Activated naive CD4-positive, alpha-beta T cell treated with anti-CD3 and anti-CD28 coated beads, Interleukin-2, amount 10 ng/mL, durations not matched to agents 7 days and 5 days (primary cell): ENCODE data around the gene CCL19.
"Not testable (repeated sequence)": the region's sequence is repeated elsewhere in the genome, so short reads cannot be mapped to it uniquely, and the experiment has no call there.

Source experiments
- CTCF ChIA-PET: fragments of 350-600 bp; sonication (Branson Sonifier 250); formaldehyde crosslinking; loops from one replicate; lab custom pipeline; 2021; ENCODE audit warnings: antibody characterized with exemption; lab: Charles Lee
- DNase-seq: peaks from one replicate; pipeline ENCODE4 v3.0.0-alpha.2; 2020
- H3K27ac Mint-ChIP-seq: one replicate; pipeline ENCODE4 v1.8.0; 2021; ENCODE audit warnings: mild to moderate bottlenecking, moderate library complexity, mixed read lengths
- H3K27me3 Mint-ChIP-seq: one replicate; pipeline ENCODE4 v1.8.0; 2021; ENCODE audit warnings: mild to moderate bottlenecking, mixed read lengths
- H3K36me3 Mint-ChIP-seq: one replicate; pipeline ENCODE4 v1.8.0; 2021; ENCODE audit warnings: mixed read lengths
- H3K4me1 Mint-ChIP-seq: one replicate; pipeline ENCODE4 v1.8.0; 2021; ENCODE audit warnings: mixed read lengths
- H3K4me3 Mint-ChIP-seq: one replicate; pipeline ENCODE4 v1.8.0; 2021; ENCODE audit warnings: mild to moderate bottlenecking, moderate library complexity, mixed read lengths
- H3K9me3 Mint-ChIP-seq: one replicate; pipeline ENCODE4 v1.8.0; 2021; ENCODE audit warnings: mixed read lengths

Gene CCL19

GRCh38 chr9:34690983-34691935, at the start of gene CCL19:
Gene CCL19 (minus strand): TSS chr9:34691276. CDS start chr9:34691139, 137 bp downstream.
- CTCF ChIA-PET: interaction anchor here (0.8 to 0.9 kb wide), 2 partner anchors 8 to 10 kb away, joined by 3 read pairs; no protein-coding TSS in a partner anchor

GRCh38 chr9:34740176-34740575, 49.1 kb upstream of the CCL19 start:
- H3K27ac Mint-ChIP-seq, H3K4me3 Mint-ChIP-seq, DNase-seq, H3K4me1 Mint-ChIP-seq, H3K36me3 Mint-ChIP-seq, CTCF ChIA-PET, H3K27me3 Mint-ChIP-seq, H3K9me3 Mint-ChIP-seq: not testable (repeated sequence)

More at GRCh38 chr9:34690983-34691935, at the start of gene CCL19:
- no peaks in the 10 kb centered on the region for H3K9me3 Mint-ChIP-seq
- no peaks in the 10 kb centered on the region for H3K36me3 Mint-ChIP-seq
- DNase-seq: peak; percentile 16
- no peak within 1 kb of the TSS for H3K4me3 Mint-ChIP-seq
- peaks cover 14% of the 10 kb centered on the region for H3K27me3 Mint-ChIP-seq
- no peaks in the 10 kb centered on the region for H3K4me1 Mint-ChIP-seq
- no peak within 1 kb of the TSS for H3K27ac Mint-ChIP-seq

- Mint-ChIP-seq H3K9me3 (no peaks in the 10 kb centered on the region), H3K4me1 (peaks cover 4% of the 10 kb centered on the region), H3K36me3 (no peaks in the 10 kb centered on the region), H3K27me3 (no peaks in the 10 kb centered on the region), H3K27ac (no peak overlapping the region), H3K4me3 (no peak overlapping the region)
- CTCF ChIA-PET: no interaction called here
- no peak for DNase-seq
These were observed 46.7 kb upstream of the CCL19 start for GRCh38 chr9:34737677-34738260.

- H3K27me3 Mint-ChIP-seq: no peaks in the 10 kb centered on the region
- H3K4me1 Mint-ChIP-seq: no peaks in the 10 kb centered on the region
- no peaks in the 10 kb centered on the region for H3K9me3 Mint-ChIP-seq
- no peak overlapping the region for H3K4me3 Mint-ChIP-seq
- H3K27ac Mint-ChIP-seq: no peak overlapping the region
- H3K36me3 Mint-ChIP-seq: no peaks in the 10 kb centered on the region
- CTCF ChIA-PET: no interaction called here
- DNase-seq: no peak
These were observed 43.6 kb upstream of the CCL19 start for GRCh38 chr9:34734720-34735119.

GRCh38 chr9:34732886-34733285, 41.8 kb upstream of the CCL19 start:
- Mint-ChIP-seq H3K27ac (no peak overlapping the region), H3K36me3 (no peaks in the 10 kb centered on the region), H3K4me1 (no peaks in the 10 kb centered on the region), H3K9me3 (no peaks in the 10 kb centered on the region), H3K4me3 (no peak overlapping the region), H3K27me3 (no peaks in the 10 kb centered on the region)
- no peak for DNase-seq
- CTCF ChIA-PET: no interaction called here

GRCh38 chr9:34732478-34732877, 41.4 kb upstream of the CCL19 start:
- no peaks in the 10 kb centered on the region for H3K9me3 Mint-ChIP-seq
- CTCF ChIA-PET: interaction anchor here (0.7 kb wide), 1 partner anchor 30 kb away, joined by 3 read pairs; no protein-coding TSS in a partner anchor
- H3K4me3 Mint-ChIP-seq: no peak overlapping the region
- no peak overlapping the region for H3K27ac Mint-ChIP-seq
- H3K4me1 Mint-ChIP-seq: no peaks in the 10 kb centered on the region
- H3K27me3 Mint-ChIP-seq: no peaks in the 10 kb centered on the region
- H3K36me3 Mint-ChIP-seq: no peaks in the 10 kb centered on the region
- DNase-seq: no peak

GRCh38 chr9:34723141-34723540, 32.1 kb upstream of the CCL19 start:
- H3K27me3 Mint-ChIP-seq: peaks cover 6% of the 10 kb centered on the region
- no peaks in the 10 kb centered on the region for H3K4me1 Mint-ChIP-seq
- CTCF ChIA-PET: no interaction called here
- H3K27ac Mint-ChIP-seq: no peak overlapping the region
- no peak overlapping the region for H3K4me3 Mint-ChIP-seq
- DNase-seq: no peak
- H3K9me3 Mint-ChIP-seq: no peaks in the 10 kb centered on the region
- no peaks in the 10 kb centered on the region for H3K36me3 Mint-ChIP-seq

- H3K27me3 Mint-ChIP-seq: peaks cover 12% of the 10 kb centered on the region
- H3K36me3 Mint-ChIP-seq, CTCF ChIA-PET, H3K27ac Mint-ChIP-seq, H3K4me1 Mint-ChIP-seq, H3K4me3 Mint-ChIP-seq, H3K9me3 Mint-ChIP-seq, DNase-seq: not testable (repeated sequence)
These were observed 28.6 kb upstream of the CCL19 start for GRCh38 chr9:34719769-34720025.

- Mint-ChIP-seq H3K27ac (no peak overlapping the region), H3K27me3 (peaks cover 17% of the 10 kb centered on the region), H3K36me3 (no peaks in the 10 kb centered on the region), H3K4me1 (no peaks in the 10 kb centered on the region), H3K4me3 (no peak overlapping the region), H3K9me3 (no peaks in the 10 kb centered on the region)
- DNase-seq: no peak
- CTCF ChIA-PET: no interaction called here
These were observed 28.1 kb upstream of the CCL19 start for GRCh38 chr9:34719021-34719768.

- DNase-seq: no peak
- Mint-ChIP-seq H3K36me3 (no peaks in the 10 kb centered on the region), H3K27me3 (peaks cover 22% of the 10 kb centered on the region), H3K4me3 (no peak overlapping the region), H3K9me3 (no peaks in the 10 kb centered on the region), H3K27ac (no peak overlapping the region), H3K4me1 (no peaks in the 10 kb centered on the region)
- CTCF ChIA-PET: no interaction called here
These were observed 27.0 kb upstream of the CCL19 start for GRCh38 chr9:34717996-34718614.

- Mint-ChIP-seq H3K9me3 (no peaks in the 10 kb centered on the region), H3K27ac (no peak overlapping the region), H3K4me1 (no peaks in the 10 kb centered on the region), H3K27me3 (peaks cover 20% of the 10 kb centered on the region), H3K4me3 (no peak overlapping the region), H3K36me3 (no peaks in the 10 kb centered on the region)
- no peak for DNase-seq
- CTCF ChIA-PET: no interaction called here
These were observed 25.6 kb upstream of the CCL19 start for GRCh38 chr9:34716711-34717110.

- DNase-seq: no peak
- no peak overlapping the region for H3K4me3 Mint-ChIP-seq
- CTCF ChIA-PET: no interaction called here
- H3K9me3 Mint-ChIP-seq: no peaks in the 10 kb centered on the region
- no peaks in the 10 kb centered on the region for H3K4me1 Mint-ChIP-seq
- H3K36me3 Mint-ChIP-seq: no peaks in the 10 kb centered on the region
- no peak overlapping the region for H3K27ac Mint-ChIP-seq
- peaks cover 20% of the 10 kb centered on the region for H3K27me3 Mint-ChIP-seq
These were observed 24.7 kb upstream of the CCL19 start for GRCh38 chr9:34715639-34716215.

- no peak overlapping the region for H3K27ac Mint-ChIP-seq
- no peaks in the 10 kb centered on the region for H3K36me3 Mint-ChIP-seq
- DNase-seq: no peak
- H3K4me1 Mint-ChIP-seq: no peaks in the 10 kb centered on the region
- CTCF ChIA-PET: interaction anchor here (2.6 kb wide), 1 partner anchor 12 kb away, joined by 11 read pairs; no protein-coding TSS in a partner anchor
- no peak overlapping the region for H3K4me3 Mint-ChIP-seq
- H3K9me3 Mint-ChIP-seq: no peaks in the 10 kb centered on the region
- peaks cover 20% of the 10 kb centered on the region for H3K27me3 Mint-ChIP-seq
These were observed 22.9 kb upstream of the CCL19 start for GRCh38 chr9:34714007-34714406.

GRCh38 chr9:34712140-34712539, 21.1 kb upstream of the CCL19 start:
- CTCF ChIA-PET: interaction anchor here (0.7 kb wide), 1 partner anchor 10 kb away, joined by 3 read pairs; no protein-coding TSS in a partner anchor
- Mint-ChIP-seq H3K36me3 (no peaks in the 10 kb centered on the region), H3K4me3 (no peak overlapping the region), H3K27me3 (peaks cover 20% of the 10 kb centered on the region), H3K4me1 (no peaks in the 10 kb centered on the region), H3K27ac (no peak overlapping the region), H3K9me3 (no peaks in the 10 kb centered on the region)
- no peak for DNase-seq
